ENCODE results near the gene BGN.

BGN gene

GRCh38 chrX:153495362-153495751 is 577 bp downstream of the BGN start:
- TF ChIP-seq GLIS3 (CRISPR knock-in tag; IDR thresholded peaks at IDR 0.05) = no peak
- no peak for TF ChIP-seq TCF4 (CRISPR knock-in tag; IDR thresholded peaks at IDR 0.05; ENCODE audit: borderline replicate concordance)
- TF ChIP-seq OSR1 (CRISPR knock-in tag; IDR thresholded peaks at IDR 0.05) = no peak

GRCh38 chrX:153495903-153496589 is 1.3 kb downstream of the BGN start:
- peak; percentile 16 for ATAC-seq
- no peak for TF ChIP-seq ZNF8 (CRISPR knock-in tag; IDR thresholded peaks at IDR 0.05)
- no peak for TF ChIP-seq GLIS3 (CRISPR knock-in tag; IDR thresholded peaks at IDR 0.05)
- TF ChIP-seq BACH2 (CRISPR knock-in tag; IDR thresholded peaks at IDR 0.05; ENCODE audit: borderline replicate concordance) = no peak
- no peak for TF ChIP-seq ZNF70 (CRISPR knock-in tag; IDR thresholded peaks at IDR 0.05)
- TF ChIP-seq POU6F1 (CRISPR knock-in tag; IDR thresholded peaks at IDR 0.05; ENCODE audit: borderline replicate concordance, low read depth) = no peak
- TF ChIP-seq RARB (CRISPR knock-in tag; IDR thresholded peaks at IDR 0.05) = no peak
- no peak for TF ChIP-seq PPARA (CRISPR knock-in tag; IDR thresholded peaks at IDR 0.05; ENCODE audit: borderline replicate concordance)
- TF ChIP-seq PATZ1 (CRISPR knock-in tag; IDR thresholded peaks at IDR 0.05; ENCODE audit: borderline replicate concordance) = no peak
- TF ChIP-seq CREB5 (CRISPR knock-in tag; IDR thresholded peaks at IDR 0.05; ENCODE audit: low read depth) = no peak
- no peak for TF ChIP-seq TOX (CRISPR knock-in tag; IDR thresholded peaks at IDR 0.05; ENCODE audit: borderline replicate concordance)
- TF ChIP-seq ZC3H10 (CRISPR knock-in tag; IDR thresholded peaks at IDR 0.05) = no peak
- no peak for TF ChIP-seq TCF4 (CRISPR knock-in tag; IDR thresholded peaks at IDR 0.05; ENCODE audit: borderline replicate concordance)

More at GRCh38 chrX:153495362-153495751, 577 bp downstream of the BGN start:
- peak; percentile 44 for ATAC-seq

- no peak for TF ChIP-seq TCF4 (CRISPR knock-in tag; IDR thresholded peaks at IDR 0.05; ENCODE audit: borderline replicate concordance)
- ATAC-seq = no peak
Observed at GRCh38 chrX:153496590-153496959, 1.8 kb downstream of the BGN start.

GRCh38 chrX:153498453-153498852 is 3.7 kb downstream of the BGN start:
- ATAC-seq = no peak
- TF ChIP-seq CSRNP3 (CRISPR knock-in tag; IDR thresholded peaks at IDR 0.05) (no peak), ARNTL (CRISPR knock-in tag; IDR thresholded peaks at IDR 0.05; ENCODE audit: borderline replicate concordance, low read depth) (no peak), ZNF70 (CRISPR knock-in tag; IDR thresholded peaks at IDR 0.05) (no peak), BACH2 (CRISPR knock-in tag; IDR thresholded peaks at IDR 0.05; ENCODE audit: borderline replicate concordance) (no peak), ZNF565 (CRISPR knock-in tag; conservative IDR thresholded peaks at IDR 0.05; ENCODE audit: low read depth) (no peak), OSR1 (CRISPR knock-in tag; IDR thresholded peaks at IDR 0.05) (no peak), TOX (CRISPR knock-in tag; IDR thresholded peaks at IDR 0.05; ENCODE audit: borderline replicate concordance) (no peak), RARB (CRISPR knock-in tag; IDR thresholded peaks at IDR 0.05) (no peak), SNAI2 (CRISPR knock-in tag; IDR thresholded peaks at IDR 0.05) (no peak), ZNF8 (CRISPR knock-in tag; IDR thresholded peaks at IDR 0.05) (no peak), ESRRG (CRISPR knock-in tag; IDR thresholded peaks at IDR 0.05) (no peak), ZC3H10 (CRISPR knock-in tag; IDR thresholded peaks at IDR 0.05) (no peak), CREB5 (CRISPR knock-in tag; IDR thresholded peaks at IDR 0.05; ENCODE audit: low read depth) (no peak), GLIS3 (CRISPR knock-in tag; IDR thresholded peaks at IDR 0.05) (no peak), ZFP3 (CRISPR knock-in tag; IDR thresholded peaks at IDR 0.05) (no peak), ZFP30 (CRISPR knock-in tag; IDR thresholded peaks at IDR 0.05) (no peak), TCF4 (CRISPR knock-in tag; IDR thresholded peaks at IDR 0.05; ENCODE audit: borderline replicate concordance) (no peak), PATZ1 (CRISPR knock-in tag; IDR thresholded peaks at IDR 0.05; ENCODE audit: borderline replicate concordance) (no peak)

All from SK-N-SH treated with all-trans-retinoic acid at 6 μM for 48 hours (cell line).